ENCODE results near the gene FZR1. TPM values are rescaled to one million over a fixed set of nuclear protein-coding genes. Genes with fewer than 3 reads are reported as not detected.

The FZR1 gene
- total RNA-seq, 2 donors from 2014 or later: 29.6 to 33.8 TPM

GRCh38 chr19:3459089-3459881 lies 46.8 kb upstream of the FZR1 start:
- peaks cover 35% of the 10 kb centered on the region for H3K36me3 ChIP-seq
- H3K27ac ChIP-seq: peak overlapping the region; percentile 94 to 98
- H3K27me3 ChIP-seq (replicated peaks; ENCODE audit: insufficient read depth): no peaks in the 10 kb centered on the region
- ATAC-seq (ENCODE audit: insufficient number of reproducible peaks, low FRiP score, low read depth): peak; percentile 85
- TF ChIP-seq, protein P1, sequence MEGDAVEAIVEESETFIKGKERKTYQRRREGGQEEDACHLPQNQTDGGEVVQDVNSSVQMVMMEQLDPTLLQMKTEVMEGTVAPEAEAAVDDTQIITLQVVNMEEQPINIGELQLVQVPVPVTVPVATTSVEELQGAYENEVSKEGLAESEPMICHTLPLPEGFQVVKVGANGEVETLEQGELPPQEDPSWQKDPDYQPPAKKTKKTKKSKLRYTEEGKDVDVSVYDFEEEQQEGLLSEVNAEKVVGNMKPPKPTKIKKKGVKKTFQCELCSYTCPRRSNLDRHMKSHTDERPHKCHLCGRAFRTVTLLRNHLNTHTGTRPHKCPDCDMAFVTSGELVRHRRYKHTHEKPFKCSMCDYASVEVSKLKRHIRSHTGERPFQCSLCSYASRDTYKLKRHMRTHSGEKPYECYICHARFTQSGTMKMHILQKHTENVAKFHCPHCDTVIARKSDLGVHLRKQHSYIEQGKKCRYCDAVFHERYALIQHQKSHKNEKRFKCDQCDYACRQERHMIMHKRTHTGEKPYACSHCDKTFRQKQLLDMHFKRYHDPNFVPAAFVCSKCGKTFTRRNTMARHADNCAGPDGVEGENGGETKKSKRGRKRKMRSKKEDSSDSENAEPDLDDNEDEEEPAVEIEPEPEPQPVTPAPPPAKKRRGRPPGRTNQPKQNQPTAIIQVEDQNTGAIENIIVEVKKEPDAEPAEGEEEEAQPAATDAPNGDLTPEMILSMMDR (IDR thresholded peaks at IDR 0.05): no peak
- DNase-seq (ENCODE audit: low spot score): peak; percentile 87
- H3K4me3 ChIP-seq: peak overlapping the region; percentile 50
- H3K9me3 ChIP-seq: no peaks in the 10 kb centered on the region
- peaks cover 32 to 67% of the 10 kb centered on the region in 2 donors for H3K4me1 ChIP-seq (ENCODE audit: control insufficient read depth in 1 of 2, low read depth in 2 of 2)

DNA sequence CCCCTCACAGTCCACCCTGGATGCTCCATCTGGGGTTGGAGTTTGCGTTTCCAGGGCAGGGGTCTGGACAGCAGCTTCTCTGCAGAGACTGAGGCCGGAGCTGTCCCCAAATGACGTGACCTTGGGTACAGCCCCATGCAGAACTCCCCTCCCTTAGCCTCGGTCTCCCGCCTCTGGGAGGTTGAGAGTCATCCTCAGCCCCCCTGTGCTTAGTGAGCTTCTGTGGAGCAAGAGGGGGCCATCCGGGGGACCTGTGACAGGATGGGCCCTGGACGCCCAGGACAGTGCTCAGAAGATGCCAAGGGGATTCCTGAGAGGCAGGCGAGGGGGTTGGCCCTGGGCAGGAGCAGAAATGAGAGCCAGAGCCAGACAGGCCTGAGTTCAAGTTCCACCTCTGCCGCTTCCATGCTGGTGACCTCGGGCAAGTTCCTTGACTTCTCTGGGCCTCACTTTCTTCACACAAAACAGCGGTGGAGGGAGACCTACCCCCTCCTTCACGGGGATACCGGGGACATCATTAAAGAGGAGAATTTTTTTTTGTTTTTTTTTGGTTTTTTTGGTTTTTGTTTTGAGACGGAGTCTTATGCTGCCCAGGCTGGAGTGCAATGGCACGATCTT lies 46.0 kb upstream of the FZR1 start:
- peaks cover 37 to 70% of the 10 kb centered on the region in 2 donors for H3K4me1 ChIP-seq (ENCODE audit: control insufficient read depth in 1 of 2, low read depth in 2 of 2)
- peaks cover 27% of the 10 kb centered on the region for H3K36me3 ChIP-seq
- H3K9me3 ChIP-seq: no peaks in the 10 kb centered on the region
- H3K27ac ChIP-seq: peak overlapping the region; percentile 94 to 98
- TF ChIP-seq, protein P1 (IDR thresholded peaks at IDR 0.05): no peak
- DNase-seq (ENCODE audit: low spot score): no peak
- no peaks in the 10 kb centered on the region for H3K27me3 ChIP-seq (replicated peaks; ENCODE audit: insufficient read depth)
- peak overlapping the region; percentile 36 for H3K4me3 ChIP-seq
- ATAC-seq (ENCODE audit: insufficient number of reproducible peaks, low FRiP score, low read depth): peak; percentile 18

DNA sequence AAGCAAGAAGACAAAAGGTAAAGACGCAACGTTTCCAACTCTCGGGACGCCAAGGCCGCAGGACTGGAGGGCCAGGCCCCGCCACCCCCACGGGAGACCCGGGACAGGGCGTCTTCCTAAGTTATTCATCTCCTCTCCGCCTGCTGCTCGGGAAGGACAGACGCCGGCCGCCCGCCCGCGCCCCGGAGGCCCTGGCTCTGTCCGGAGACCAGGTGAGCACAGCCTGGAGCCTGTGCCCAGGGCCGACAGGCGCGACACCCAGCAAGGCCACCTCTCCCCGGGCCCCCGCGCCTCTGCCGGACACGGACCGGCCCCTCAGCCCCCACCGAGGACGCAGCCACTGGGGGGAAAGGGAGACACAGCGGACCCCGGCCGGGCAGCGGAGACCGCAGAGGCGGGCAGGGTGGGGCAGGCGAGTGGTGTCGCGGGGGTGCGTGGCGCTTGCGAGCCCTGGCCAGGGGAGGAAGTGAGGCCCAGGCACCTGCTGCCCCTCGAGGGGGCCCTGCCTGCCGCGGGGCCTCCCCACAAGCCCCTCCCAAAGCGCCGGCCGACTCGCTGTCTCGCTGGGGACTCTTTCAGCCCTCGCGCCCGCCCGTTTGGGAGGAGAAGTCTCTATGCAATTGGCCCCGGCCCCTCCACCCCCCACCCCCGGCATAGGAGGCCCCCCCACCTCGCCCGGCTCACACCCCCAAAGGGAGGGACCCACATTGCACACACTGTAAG lies 43.0 kb upstream of the FZR1 start:
- Histone ChIP-seq H3K27ac (peak overlapping the region; percentile 50 to 61), H3K4me3 (no peak overlapping the region), H3K9me3 (no peaks in the 10 kb centered on the region), H3K27me3 (replicated peaks; ENCODE audit: insufficient read depth) (no peaks in the 10 kb centered on the region), H3K4me1 (ENCODE audit: control insufficient read depth in 1 of 2, low read depth in 2 of 2) (peaks cover 45 to 83% of the 10 kb centered on the region in 2 donors), H3K36me3 (peaks cover 9% of the 10 kb centered on the region)
- no peak for DNase-seq (ENCODE audit: low spot score)
- TF ChIP-seq, protein P1 (IDR thresholded peaks at IDR 0.05): no peak
- no peak for ATAC-seq (ENCODE audit: insufficient number of reproducible peaks, low FRiP score, low read depth)

DNA sequence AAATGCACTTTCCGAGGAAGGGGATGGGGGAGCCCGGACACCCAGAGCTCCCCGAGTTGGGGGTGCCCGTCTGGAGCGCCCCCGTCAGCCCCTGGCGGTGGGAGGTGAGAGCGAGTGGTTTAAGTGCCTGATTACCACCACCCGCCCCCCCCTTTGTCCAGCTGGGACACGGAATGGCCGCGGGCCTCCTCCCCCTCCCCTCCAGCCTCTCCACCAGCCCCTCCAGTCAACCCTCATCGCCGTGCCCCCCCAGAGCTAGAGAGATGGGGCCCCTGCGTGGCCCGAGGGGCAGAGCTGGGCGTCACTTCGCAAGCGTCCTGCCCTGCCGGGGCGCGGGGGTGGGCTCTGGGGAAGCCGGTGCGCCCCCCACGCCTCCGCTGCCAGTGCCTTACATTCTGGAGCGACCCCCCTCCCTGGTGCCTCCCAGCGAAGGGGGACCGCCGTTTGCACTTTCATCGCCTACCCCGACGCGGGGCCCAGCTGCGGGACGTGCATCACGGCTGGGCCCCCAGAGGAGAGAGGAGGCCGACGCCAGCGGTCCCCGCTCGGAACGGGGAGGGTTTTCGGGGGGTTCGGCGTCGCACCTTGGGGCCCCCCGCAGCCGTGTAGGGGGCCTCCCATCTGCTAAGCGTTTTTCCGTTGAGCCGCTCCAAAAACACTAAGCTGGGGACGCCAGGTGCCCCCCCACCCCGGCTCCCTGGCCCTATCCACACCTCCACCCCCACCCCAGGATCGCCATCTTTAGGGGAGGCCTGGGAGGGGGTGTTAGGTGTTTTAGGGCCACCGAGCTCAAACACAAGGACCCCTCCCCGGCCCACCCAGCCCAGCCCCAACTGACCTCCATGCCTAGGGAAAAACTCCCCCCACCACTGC lies 42.2 kb upstream of the FZR1 start:
- no peaks in the 10 kb centered on the region for H3K27me3 ChIP-seq (replicated peaks; ENCODE audit: insufficient read depth)
- ATAC-seq (ENCODE audit: insufficient number of reproducible peaks, low FRiP score, low read depth): no peak
- peaks cover 9% of the 10 kb centered on the region for H3K36me3 ChIP-seq
- TF ChIP-seq, protein P1 (IDR thresholded peaks at IDR 0.05): no peak
- H3K4me3 ChIP-seq: no peak overlapping the region
- DNase-seq (ENCODE audit: low spot score): no peak
- H3K27ac ChIP-seq: peak overlapping the region; percentile 41 to 44
- no peaks in the 10 kb centered on the region for H3K9me3 ChIP-seq
- peaks cover 37 to 81% of the 10 kb centered on the region in 2 donors for H3K4me1 ChIP-seq (ENCODE audit: control insufficient read depth in 1 of 2, low read depth in 2 of 2)
